Ishikawa (cell line): ENCODE data around the gene ATP5F1D.

Experiments used
- CEBPB ChIP-seq: IDR thresholded peaks from 2 replicates; pipeline ENCODE4 v1.6.1; 2012
- EGR1 ChIP-seq: IDR thresholded peaks from 2 replicates; pipeline ENCODE4 v1.6.1; 2012
- FOXM1 ChIP-seq: IDR thresholded peaks from 2 replicates; pipeline ENCODE4 v1.6.1; 2012; ENCODE audit warnings: low read depth, borderline replicate concordance
- RAD21 ChIP-seq: IDR thresholded peaks from 2 replicates; pipeline ENCODE4 v1.6.1; 2012; ENCODE audit warnings: low read depth
- REST ChIP-seq: IDR thresholded peaks from 2 replicates; pipeline ENCODE4 v1.6.1; 2012; ENCODE audit warnings: low read depth, mild to moderate bottlenecking
- TAF1 ChIP-seq: IDR thresholded peaks from 2 replicates; pipeline ENCODE4 v1.6.1; 2012; ENCODE audit warnings: low read depth, mild to moderate bottlenecking
- TCF12 ChIP-seq: IDR thresholded peaks from 2 replicates; pipeline ENCODE4 v1.6.1; 2012; ENCODE audit warnings: low read depth
- ZBTB7A ChIP-seq: IDR thresholded peaks from 2 replicates; pipeline ENCODE4 v1.6.1; 2012; ENCODE audit warnings: low read depth

ATP5F1D gene

DNA sequence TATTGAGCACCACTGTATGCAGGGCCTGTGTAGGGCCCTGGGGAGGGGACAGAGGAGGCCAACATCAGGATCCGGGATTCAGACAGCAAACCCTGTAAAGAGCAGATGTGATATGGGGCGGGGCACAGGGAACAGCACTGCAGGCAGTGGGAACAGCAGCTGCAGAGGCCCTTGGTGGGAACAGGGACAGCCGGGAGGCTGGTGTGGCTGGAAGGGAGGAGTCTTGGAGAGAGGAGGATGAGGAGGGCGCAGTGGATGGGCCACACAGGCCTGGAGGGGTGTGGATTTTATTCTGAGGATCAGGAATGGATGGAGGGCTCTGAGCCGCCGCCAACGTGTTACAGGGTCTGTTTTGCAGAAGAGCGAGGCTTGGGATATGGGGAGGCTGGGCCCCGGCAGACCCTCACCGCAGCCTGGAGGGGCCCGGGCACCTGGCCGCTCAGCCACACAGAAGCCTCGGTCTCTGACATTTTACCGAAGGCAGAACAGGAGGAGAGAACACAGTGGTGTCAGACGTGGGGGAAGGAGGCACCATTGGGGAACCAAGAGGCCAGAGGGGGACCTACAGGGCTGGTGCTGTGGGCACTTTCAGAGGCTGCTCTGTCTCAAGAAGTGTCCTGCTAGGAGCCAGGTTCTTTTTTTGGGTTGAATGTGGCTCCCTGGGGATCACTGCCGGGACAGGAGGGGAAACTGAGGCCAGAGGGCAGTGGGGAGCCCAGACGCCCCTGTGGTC, 51.0 kb downstream of the ATP5F1D start:
- TF ChIP-seq CEBPB, result no peak
- TF ChIP-seq REST, result no peak
- no peak for TF ChIP-seq RAD21
- TF ChIP-seq ZBTB7A, result no peak
- no peak for TF ChIP-seq TAF1

- TF ChIP-seq EGR1 (no peak), REST (no peak), FOXM1 (no peak), ZBTB7A (no peak), TCF12 (no peak), TAF1 (no peak)
These were observed 52.4 kb downstream of the ATP5F1D start for GRCh38 chr19:1293782-1294604.
